GF-D8 (cell line): Measurements from ENCODE around the gene HRAS.
A peak's percentile ranks its signal among the peaks of the same experiment; 100 is the strongest.
"Not testable (repeated sequence)": the region's sequence is repeated elsewhere in the genome, so short reads cannot be mapped to it uniquely, and the experiment has no call there.

Experiments used
- DNase-seq: peaks from one replicate; lab custom pipeline; 2025; lab: John Stamatoyannopoulos, UW

Gene HRAS

GRCh38 chr11:535519-536454, at the start of gene HRAS:
TSS of gene HRAS (minus strand) at chr11:535576.
- peak; percentile 53 for DNase-seq

GRCh38 chr11:584287-584686, 48.9 kb upstream of the HRAS start:
- no peak for DNase-seq

- DNase-seq: no peak
Observed at GRCh38 chr11:581752-582151, 46.4 kb upstream of the HRAS start.

- no peak for DNase-seq
Observed at GRCh38 chr11:581342-581741, 46.0 kb upstream of the HRAS start.

GRCh38 chr11:579830-580601, 44.6 kb upstream of the HRAS start:
- DNase-seq: no peak

GRCh38 chr11:578276-579035, 43.1 kb upstream of the HRAS start:
- DNase-seq: no peak

GRCh38 chr11:577611-577894, 42.2 kb upstream of the HRAS start:
- no peak for DNase-seq

GRCh38 chr11:576811-577610, 41.6 kb upstream of the HRAS start:
- no peak for DNase-seq

- peak; percentile 44 for DNase-seq
Observed at GRCh38 chr11:575996-576768, 40.8 kb upstream of the HRAS start, which contains the start of gene PHRF1. TSS of gene PHRF1 (plus strand) at chr11:576470. CDS start at chr11:581513, 5,043 bp downstream.

- DNase-seq: no peak
Observed at GRCh38 chr11:575313-575995, 40.1 kb upstream of the HRAS start.

GRCh38 chr11:574632-575312, 39.4 kb upstream of the HRAS start:
- no peak for DNase-seq

GRCh38 chr11:574031-574570, 38.7 kb upstream of the HRAS start:
- not testable (repeated sequence) for DNase-seq

GRCh38 chr11:573146-573759, 37.9 kb upstream of the HRAS start:
- no peak for DNase-seq

- DNase-seq: no peak
Observed at GRCh38 chr11:571802-572185, 36.4 kb upstream of the HRAS start.

GRCh38 chr11:569158-569885, 33.9 kb upstream of the HRAS start:
- no peak for DNase-seq

GRCh38 chr11:568306-569157, 33.2 kb upstream of the HRAS start:
- peak; percentile 56 for DNase-seq

- no peak for DNase-seq
Observed at GRCh38 chr11:567629-568292, 32.4 kb upstream of the HRAS start.
